Stomach (tissue), 4 donors: Measurements from ENCODE around the gene SDK2.

ENCODE experiments used
- CTCF ChIP-seq, 7 experiments: fragments of 450-650 bp in 4 of 7; fragments of 200-600 bp in 3 of 7; sonication (generic) in 3 of 7; IDR thresholded peaks; one replicate each; pipeline ENCODE4 v1.5.1; 2016 to 2019; ENCODE audit warnings: antibody characterized with exemption in 7 of 7, control low read depth in 2 of 7, mild to moderate bottlenecking in 1 of 7
- POLR2A ChIP-seq, 4 donors: fragments of 450-650 bp; IDR thresholded peaks; one replicate each; pipeline ENCODE4 v1.6.1; 2016; ENCODE audit warnings: antibody characterized with exemption in 4 of 4, control low read depth in 2 of 4, mild to moderate bottlenecking in 1 of 4, moderate library complexity in 1 of 4

DNA sequence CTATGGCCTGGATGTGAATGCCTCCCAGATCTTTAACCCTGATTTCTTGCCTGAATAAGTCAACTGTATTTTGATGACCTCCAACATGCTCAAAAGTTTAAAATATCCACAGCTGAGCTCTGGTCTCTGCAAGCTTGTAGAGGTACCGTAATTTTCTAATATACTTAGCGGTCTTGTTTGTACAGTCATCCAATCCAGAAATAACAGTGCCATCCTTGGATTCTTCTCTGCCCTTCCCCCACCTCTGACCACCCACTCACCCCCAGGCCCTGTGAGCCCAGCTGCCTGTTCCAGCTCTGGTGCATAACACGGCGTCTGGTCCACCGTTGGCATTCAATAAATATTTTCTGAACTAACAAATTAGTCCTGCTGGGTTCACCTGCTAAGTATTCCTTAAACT lies 113.1 kb downstream of the SDK2 start:
- TF ChIP-seq POLR2A (IDR thresholded peaks at IDR 0.05) (no peak), CTCF (IDR thresholded peaks at IDR 0.05) (no peak)
